Mesenchymal stem cell (in vitro differentiated cells and primary cell): ENCODE results near the gene RAB1B.

ENCODE experiments used
- DNase-seq: peaks from one replicate; pipeline ENCODE4 v3.0.0-alpha.2; 2013
- H2AFZ ChIP-seq: one replicate; pipeline ENCODE4 v1.6.1; 2013; ENCODE audit warnings: low read depth, mild to moderate bottlenecking, control low read depth, inconsistent platforms, low read length, moderate library complexity
- H2AK5ac ChIP-seq: 2 replicates; pipeline ENCODE4 v1.6.1; 2013; ENCODE audit warnings: low read length, moderate library complexity, mild to moderate bottlenecking, inconsistent platforms; ENCODE audit not compliant: severe bottlenecking
- H2BK120ac ChIP-seq: one replicate; pipeline ENCODE4 v1.6.1; 2013; ENCODE audit warnings: low read depth, mild to moderate bottlenecking, inconsistent platforms, low read length, moderate library complexity
- H2BK12ac ChIP-seq, 2 experiments: one replicate each; pipeline ENCODE4 v1.6.1; 2013; ENCODE audit warnings: inconsistent platforms in 2 of 2, low read length in 2 of 2, mild to moderate bottlenecking in 2 of 2, moderate library complexity in 2 of 2, control low read depth in 1 of 2
- H2BK15ac ChIP-seq: one replicate; pipeline ENCODE4 v1.6.1; 2013; ENCODE audit warnings: mild to moderate bottlenecking, low read depth, inconsistent platforms; ENCODE audit not compliant: poor library complexity, severe bottlenecking
- H2BK5ac ChIP-seq: 2 replicates; pipeline ENCODE4 v1.6.1; 2013; ENCODE audit warnings: low read depth, mild to moderate bottlenecking, low read length, control low read depth, inconsistent platforms; ENCODE audit not compliant: poor library complexity, severe bottlenecking
- H3K14ac ChIP-seq, 2 experiments: one replicate each; pipeline ENCODE4 v1.6.1; 2013; ENCODE audit warnings: inconsistent platforms in 2 of 2, low read length in 2 of 2, control low read depth in 1 of 2, mild to moderate bottlenecking in 1 of 2, moderate library complexity in 1 of 2
- H3K18ac ChIP-seq, 2 experiments: one replicate each; pipeline ENCODE4 v1.6.1; 2013; ENCODE audit warnings: inconsistent platforms in 2 of 2, low read length in 2 of 2, control low read depth in 1 of 2, low read depth in 1 of 2, mild to moderate bottlenecking in 1 of 2
- H3K23ac ChIP-seq, 2 experiments: one replicate each; pipeline ENCODE4 v1.6.1; 2013; ENCODE audit warnings: inconsistent platforms in 2 of 2, low read length in 2 of 2, mild to moderate bottlenecking in 2 of 2, moderate library complexity in 2 of 2, control low read depth in 1 of 2
- H3K27ac ChIP-seq: 2 replicates; pipeline ENCODE4 v1.5.1; 2013; ENCODE audit warnings: mild to moderate bottlenecking, moderate library complexity, low read length, control low read depth, inconsistent platforms; ENCODE audit not compliant: poor library complexity, severe bottlenecking
- H3K27me3 ChIP-seq, 2 experiments: 2 replicates each; pipeline versions ENCODE4 v1.6.1 to v1.7.0; 2013; ENCODE audit warnings: low read length in 2 of 2, mild to moderate bottlenecking in 2 of 2, moderate library complexity in 2 of 2, control low read depth in 1 of 2, inconsistent platforms in 1 of 2; ENCODE audit not compliant: control insufficient read depth in 1 of 2, insufficient read depth in 1 of 2
- H3K36me3 ChIP-seq, 2 experiments: 2 replicates each; pipeline versions ENCODE4 v1.6.1 to v1.7.0; 2013; ENCODE audit warnings: low read length in 2 of 2, control low read depth in 1 of 2, inconsistent platforms in 1 of 2, low read depth in 1 of 2, mild to moderate bottlenecking in 1 of 2; ENCODE audit not compliant: insufficient read depth in 2 of 2, control insufficient read depth in 1 of 2
- H3K4ac ChIP-seq, 2 experiments: one replicate each; pipeline ENCODE4 v1.6.1; 2013; ENCODE audit warnings: inconsistent platforms in 2 of 2, low read length in 2 of 2, mild to moderate bottlenecking in 2 of 2, moderate library complexity in 2 of 2, control low read depth in 1 of 2, low read depth in 1 of 2
- H3K4me1 ChIP-seq: 2 replicates; pipeline ENCODE4 v1.6.1; 2013; ENCODE audit warnings: low read depth, low read length, control low read depth; ENCODE audit not compliant: control insufficient read depth, insufficient read depth
- H3K4me2 ChIP-seq: 2 replicates; pipeline ENCODE4 v1.6.1; 2013; ENCODE audit warnings: low read length, mild to moderate bottlenecking, inconsistent platforms; ENCODE audit not compliant: poor library complexity, severe bottlenecking
- H3K4me3 ChIP-seq, 2 experiments: 2 replicates each; pipeline versions ENCODE4 v1.5.1 to v1.7.0; 2013; ENCODE audit warnings: low read length in 2 of 2, mild to moderate bottlenecking in 2 of 2, control low read depth in 1 of 2, low read depth in 1 of 2; ENCODE audit not compliant: insufficient read depth in 1 of 2
- H3K79me1 ChIP-seq: replicated peaks from 2 replicates; pipeline ENCODE4 v1.6.1; 2013; ENCODE audit warnings: mild to moderate bottlenecking, control low read depth, low read length, inconsistent platforms; ENCODE audit not compliant: poor library complexity, severe bottlenecking
- H3K9ac ChIP-seq: 2 replicates; pipeline ENCODE4 v1.7.0; 2013; ENCODE audit warnings: mild to moderate bottlenecking, low read length, moderate library complexity
- H3K9me3 ChIP-seq: 2 replicates; pipeline ENCODE4 v1.7.0; 2013; ENCODE audit warnings: mild to moderate bottlenecking, low read length; ENCODE audit not compliant: control insufficient read depth
- H4K8ac ChIP-seq: one replicate; pipeline ENCODE4 v1.6.1; 2013; ENCODE audit warnings: inconsistent platforms, mild to moderate bottlenecking, low read length, moderate library complexity
- H4K91ac ChIP-seq: one replicate; pipeline ENCODE4 v1.6.1; 2013; ENCODE audit warnings: mild to moderate bottlenecking, low read length, inconsistent platforms
- WGBS: methylation state at CpG from one replicate; pipeline ENCODE4 v1.1.7; 2013; ENCODE audit warnings: mixed read lengths; 5-methylcytosine and 5-hydroxymethylcytosine counted together

Gene RAB1B

DNA sequence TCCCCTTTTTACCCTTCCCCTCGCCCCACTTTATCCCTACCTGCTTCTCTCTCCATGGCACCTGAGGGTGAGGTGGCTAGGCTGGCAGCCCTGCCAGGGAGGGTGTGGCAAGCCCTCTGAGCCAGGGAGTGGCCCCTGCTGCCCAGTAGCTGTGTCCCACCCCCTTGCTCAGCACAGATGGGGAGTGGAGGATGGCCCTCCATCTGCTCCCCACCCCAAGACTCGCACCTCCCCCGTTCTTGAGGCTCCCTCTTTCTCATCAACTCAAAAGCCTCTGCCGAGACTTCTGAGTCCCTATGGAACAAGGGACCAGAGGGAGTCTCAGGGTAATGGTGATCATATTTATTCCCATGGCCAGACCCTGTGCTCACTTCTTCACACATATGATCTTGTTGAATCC is 24.9 kb downstream of the RAB1B start:
- no peak for DNase-seq
- Histone ChIP-seq H3K36me3 (peaks cover 0 to 11% of the 10 kb centered on the region in 2 experiments), H3K79me1 (no peaks in the 10 kb centered on the region), H3K9ac (no peak overlapping the region), H3K23ac (no peak overlapping the region), H4K91ac (no peak overlapping the region), H2BK5ac (no peak overlapping the region), H3K27me3 (peaks cover 44 to 57% of the 10 kb centered on the region in 2 experiments), H3K27ac (no peak overlapping the region), H2BK120ac (no peak overlapping the region), H4K8ac (no peak overlapping the region), H2AK5ac (no peak overlapping the region), H3K4me1 (peaks cover 23% of the 10 kb centered on the region), H3K4me2 (no peak overlapping the region), H2AFZ (no peak overlapping the region), H3K4me3 (no peak overlapping the region), H3K18ac (no peak overlapping the region), H3K9me3 (no peaks in the 10 kb centered on the region), H3K14ac (no peak overlapping the region), H3K4ac (no peak overlapping the region), H2BK15ac (no peak overlapping the region), H2BK12ac (no peak overlapping the region)
- WGBS, result 100% methylated on average over 1 of the region's 4 CpGs

DNA sequence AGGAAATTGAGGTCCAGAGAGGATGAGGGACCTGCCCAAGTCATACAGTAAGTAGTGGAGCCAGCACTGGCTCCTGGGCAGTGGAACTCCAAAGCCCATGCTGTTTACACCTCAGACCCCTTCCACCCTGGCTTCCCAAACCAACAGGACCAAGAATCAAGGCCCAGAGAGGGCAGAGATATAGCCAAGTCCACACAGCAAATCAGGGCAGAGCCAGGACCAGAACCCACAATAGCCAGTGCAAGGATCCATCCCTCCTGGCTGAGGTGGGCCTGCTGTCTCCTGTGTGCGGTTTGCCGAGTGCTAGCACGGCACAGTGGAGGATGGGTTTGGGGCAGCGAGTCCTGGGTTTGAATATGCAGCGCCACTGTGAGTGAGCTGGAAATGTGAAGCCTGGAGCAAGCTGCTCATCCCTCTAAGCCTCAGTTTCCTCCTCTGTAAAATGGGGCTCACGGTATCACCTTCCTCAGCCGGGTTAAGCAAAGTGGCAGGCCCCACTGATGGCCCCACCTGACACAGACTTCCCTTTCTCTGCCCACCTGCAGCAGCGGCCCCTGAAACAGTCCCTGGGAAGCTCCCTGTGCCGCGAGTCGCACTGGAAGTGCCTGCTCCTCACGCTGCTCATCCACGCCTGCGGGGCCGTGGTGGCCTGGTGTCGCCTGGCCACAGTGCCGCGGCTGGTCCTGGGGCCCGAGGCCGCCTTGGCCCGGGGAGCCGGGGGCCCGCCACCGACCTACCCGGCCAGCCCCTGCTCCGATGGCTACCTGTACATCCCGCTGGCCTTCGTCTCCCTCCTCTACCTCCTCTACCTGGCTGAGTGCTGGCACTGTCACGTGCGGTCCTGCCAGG is 25.6 kb downstream of the RAB1B start:
- WGBS, result 84% methylated on average over 26 of the region's 30 CpGs
- Histone ChIP-seq H3K14ac (no peak overlapping the region), H2BK5ac (no peak overlapping the region)

DNA sequence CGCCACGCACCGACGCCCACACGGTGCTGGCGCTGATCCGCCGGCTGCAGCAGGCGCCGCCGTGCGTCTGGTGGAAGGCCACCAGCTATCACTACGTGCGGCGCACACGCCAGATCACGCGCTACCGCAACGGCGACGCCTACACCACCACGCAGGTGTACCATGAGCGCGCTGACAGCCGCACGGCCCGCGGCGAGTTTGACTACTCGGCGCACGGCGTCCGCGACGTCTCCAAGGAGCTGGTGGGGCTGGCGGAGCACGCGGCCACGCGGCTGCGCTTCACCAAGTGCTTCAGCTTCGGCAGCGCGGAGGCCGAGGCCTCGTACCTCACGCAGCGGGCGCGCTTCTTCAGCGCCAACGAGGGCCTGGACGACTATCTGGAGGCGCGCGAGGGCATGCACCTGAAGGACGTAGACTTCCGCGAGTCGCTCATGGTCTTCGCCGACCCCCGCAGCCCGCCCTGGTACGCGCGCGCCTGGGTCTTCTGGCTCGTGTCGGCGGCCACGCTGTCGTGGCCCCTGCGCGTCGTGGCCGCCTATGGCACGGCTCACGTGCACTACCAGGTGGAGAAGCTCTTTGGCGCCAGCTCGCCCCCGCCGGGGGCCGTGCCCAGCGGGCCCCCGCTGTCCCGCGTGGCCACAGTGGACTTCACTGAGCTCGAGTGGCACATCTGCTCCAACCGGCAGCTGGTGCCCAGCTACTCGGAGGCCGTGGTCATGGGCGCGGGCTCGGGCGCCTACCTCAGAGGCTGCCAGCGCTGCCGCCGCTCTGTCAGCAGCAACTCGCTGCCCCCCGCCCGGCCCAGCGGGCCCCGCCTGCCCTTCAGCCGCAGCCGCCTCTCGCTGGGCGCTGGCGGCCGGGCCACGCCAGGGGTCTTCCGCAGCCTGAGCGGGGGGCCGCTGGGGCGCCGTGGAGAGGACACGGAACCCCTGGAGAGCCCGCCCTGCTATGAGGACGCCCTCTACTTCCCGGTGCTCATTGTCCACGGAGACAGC is 26.5 kb downstream of the RAB1B start:
- H3K4me3 ChIP-seq, result peak overlapping the region in 1 of 2 experiments; percentile 35
- H3K27ac ChIP-seq, result no peak overlapping the region
- H3K36me3 ChIP-seq, result peaks cover 0 to 11% of the 10 kb centered on the region in 2 experiments
- H3K18ac ChIP-seq, result no peak overlapping the region
- H2BK5ac ChIP-seq, result no peak overlapping the region
- H3K23ac ChIP-seq, result no peak overlapping the region
- no peak overlapping the region for H3K4me2 ChIP-seq
- no peak overlapping the region for H2BK12ac ChIP-seq
- H3K9ac ChIP-seq, result no peak overlapping the region
- H2BK15ac ChIP-seq, result no peak overlapping the region
- H4K8ac ChIP-seq, result no peak overlapping the region
- no peak overlapping the region for H2AK5ac ChIP-seq
- 95% methylated on average over 121 of the region's 123 CpGs for WGBS
- no peak overlapping the region for H4K91ac ChIP-seq
- peaks cover 46 to 57% of the 10 kb centered on the region in 2 experiments for H3K27me3 ChIP-seq
- no peak overlapping the region for H2AFZ ChIP-seq
- H3K14ac ChIP-seq, result no peak overlapping the region
- H3K9me3 ChIP-seq, result no peaks in the 10 kb centered on the region
- H3K79me1 ChIP-seq, result no peaks in the 10 kb centered on the region
- H2BK120ac ChIP-seq, result no peak overlapping the region
- no peak for DNase-seq
- peaks cover 19% of the 10 kb centered on the region for H3K4me1 ChIP-seq
- no peak overlapping the region for H3K4ac ChIP-seq

More for the DNA sequence above, 25.6 kb downstream of the RAB1B start:
- Histone ChIP-seq H3K23ac (peak overlapping the region in 1 of 2 experiments; percentile 32), H3K4ac (no peak overlapping the region), H2BK12ac (no peak overlapping the region), H4K8ac (no peak overlapping the region), H3K36me3 (peaks cover 0 to 11% of the 10 kb centered on the region in 2 experiments), H2BK15ac (no peak overlapping the region), H3K79me1 (no peaks in the 10 kb centered on the region), H3K18ac (no peak overlapping the region), H3K27me3 (peaks cover 46 to 57% of the 10 kb centered on the region in 2 experiments), H2AK5ac (no peak overlapping the region), H3K4me2 (no peak overlapping the region), H3K27ac (no peak overlapping the region), H2AFZ (no peak overlapping the region), H3K4me1 (peaks cover 23% of the 10 kb centered on the region), H3K9ac (no peak overlapping the region), H4K91ac (peak overlapping the region; percentile 37), H3K4me3 (peak overlapping the region in 1 of 2 experiments; percentile 35), H2BK120ac (no peak overlapping the region), H3K9me3 (no peaks in the 10 kb centered on the region)
- DNase-seq, result no peak

DNA sequence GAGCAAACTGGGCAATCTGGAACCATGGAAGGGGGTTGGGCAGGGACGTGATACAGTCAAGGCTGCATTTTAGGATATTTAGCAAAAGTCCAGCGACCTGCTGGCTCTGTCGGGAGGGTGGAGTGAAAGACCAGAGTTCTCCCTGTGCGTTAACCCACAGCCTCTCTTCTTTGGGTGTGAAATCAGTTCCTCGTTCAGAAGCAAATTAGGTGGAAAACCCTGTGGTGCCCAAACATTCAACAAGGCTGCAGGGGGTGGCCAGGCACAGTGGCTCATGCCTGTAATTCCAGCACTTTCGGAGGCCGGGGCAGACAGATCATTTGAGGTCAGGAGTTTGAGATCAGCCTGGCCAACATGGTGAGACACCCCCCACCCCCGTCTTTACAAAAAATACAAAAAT is 29.2 kb downstream of the RAB1B start:
- Histone ChIP-seq H3K18ac (no peak overlapping the region), H3K27ac (no peak overlapping the region), H3K14ac (no peak overlapping the region), H2AFZ (no peak overlapping the region), H3K79me1 (no peaks in the 10 kb centered on the region), H4K91ac (no peak overlapping the region), H4K8ac (no peak overlapping the region), H3K9ac (no peak overlapping the region), H3K27me3 (peaks cover 31 to 44% of the 10 kb centered on the region in 2 experiments), H2BK12ac (no peak overlapping the region), H2BK15ac (no peak overlapping the region), H2BK120ac (no peak overlapping the region), H3K9me3 (no peaks in the 10 kb centered on the region), H3K4ac (no peak overlapping the region), H3K4me2 (no peak overlapping the region), H2BK5ac (no peak overlapping the region), H3K4me3 (no peak overlapping the region), H3K36me3 (peaks cover 0 to 11% of the 10 kb centered on the region in 2 experiments), H3K23ac (no peak overlapping the region), H3K4me1 (peaks cover 3% of the 10 kb centered on the region), H2AK5ac (no peak overlapping the region)
- no peak for DNase-seq
- WGBS, result 53% methylated on average over 8 of the region's 8 CpGs
